GM06990 (cell line): ENCODE data around the gene PHLDB2.

Experiments used
- DNase-seq: peaks from one replicate; pipeline ENCODE4 v3.0.0-alpha.2; 2011; ENCODE audit not compliant: insufficient read length; ENCODE audit errors: extremely low read depth
- H3K27me3 ChIP-seq: replicated peaks from 2 replicates; pipeline ENCODE4 v1.6.0; 2011; ENCODE audit warnings: low read length; ENCODE audit not compliant: control insufficient read depth, insufficient read depth
- H3K36me3 ChIP-seq: 2 replicates; pipeline ENCODE4 v1.5.1; 2011; ENCODE audit warnings: low read length; ENCODE audit not compliant: control insufficient read depth, insufficient read depth
- H3K4me3 ChIP-seq: replicated peaks from 2 replicates; pipeline ENCODE4 v1.5.1; 2011; ENCODE audit warnings: low read depth, mild to moderate bottlenecking, control low read depth, low read length
- CTCF ChIP-seq: IDR thresholded peaks from 2 replicates; pipeline ENCODE4 v1.5.1; 2011; ENCODE audit warnings: low read length, control low read depth, mild to moderate bottlenecking, inconsistent platforms; ENCODE audit not compliant: insufficient read depth, poor library complexity, severe bottlenecking

The PHLDB2 gene

GRCh38 chr3:111919370-111920065, 60.5 kb downstream of the PHLDB2 start:
- Histone ChIP-seq H3K4me3 (no peak overlapping the region), H3K36me3 (no peaks in the 10 kb centered on the region), H3K27me3 (no peaks in the 10 kb centered on the region)
- no peak for DNase-seq
- TF ChIP-seq CTCF, result no peak

GRCh38 chr3:111921181-111921580, 62.1 kb downstream of the PHLDB2 start:
- TF ChIP-seq CTCF, result no peak
- Histone ChIP-seq H3K36me3 (no peaks in the 10 kb centered on the region), H3K27me3 (no peaks in the 10 kb centered on the region), H3K4me3 (no peak overlapping the region)
- no peak for DNase-seq

DNA sequence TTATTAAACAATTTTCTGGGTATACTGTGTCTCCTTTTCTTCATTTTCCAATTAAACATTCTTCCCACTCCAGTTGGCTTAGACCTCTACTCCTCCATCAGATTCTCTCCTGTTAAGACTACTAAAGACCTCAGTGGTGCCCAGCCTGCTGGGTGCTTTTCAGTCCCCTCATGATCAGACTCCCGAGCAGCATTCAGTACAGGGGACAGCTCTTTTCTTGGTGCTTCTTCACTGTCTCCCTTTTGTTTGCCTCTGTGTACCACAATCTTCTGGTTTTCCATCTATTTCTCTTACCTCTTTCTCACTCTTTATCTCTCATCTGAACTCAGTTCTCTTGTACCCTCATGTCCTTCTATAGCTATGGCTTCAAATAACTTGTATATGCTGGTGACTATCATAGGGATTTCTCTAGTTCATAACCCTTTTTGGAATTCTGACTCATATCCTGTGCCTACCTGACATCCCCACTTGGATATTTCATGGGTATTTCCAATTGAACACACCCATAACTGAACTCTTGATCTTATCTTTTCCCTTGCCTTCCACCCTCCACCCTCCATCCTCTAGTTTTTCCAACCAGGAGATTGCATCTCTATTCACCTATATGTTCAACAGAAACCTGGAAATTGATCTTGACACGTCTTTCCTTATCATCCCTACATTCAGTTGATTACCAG, 64.2 kb downstream of the PHLDB2 start:
- no peak for TF ChIP-seq CTCF
- H3K36me3 ChIP-seq, result no peaks in the 10 kb centered on the region
- H3K4me3 ChIP-seq, result no peak overlapping the region
- no peaks in the 10 kb centered on the region for H3K27me3 ChIP-seq
- no peak for DNase-seq

DNA sequence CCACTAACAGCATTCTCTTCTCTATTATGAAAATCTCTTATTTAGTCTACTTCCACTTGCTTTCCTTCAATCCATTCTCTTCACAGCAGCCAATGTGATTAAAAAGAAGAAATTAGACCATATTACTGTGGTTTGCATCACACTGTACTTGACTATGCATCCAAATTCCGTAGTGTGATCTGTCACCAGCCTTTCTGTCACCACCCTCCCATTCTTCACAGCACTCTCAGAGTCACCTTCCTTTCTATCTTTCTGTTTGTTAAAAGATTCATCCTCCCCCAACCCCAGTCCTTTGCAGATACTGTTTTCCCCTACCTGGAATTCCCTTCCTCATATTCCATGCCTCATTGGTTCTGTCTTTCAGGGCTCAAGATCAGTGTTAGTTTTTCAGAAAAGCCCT, 64.7 kb downstream of the PHLDB2 start:
- DNase-seq, result no peak
- Histone ChIP-seq H3K27me3 (no peaks in the 10 kb centered on the region), H3K36me3 (no peaks in the 10 kb centered on the region), H3K4me3 (no peak overlapping the region)
- no peak for TF ChIP-seq CTCF

DNA sequence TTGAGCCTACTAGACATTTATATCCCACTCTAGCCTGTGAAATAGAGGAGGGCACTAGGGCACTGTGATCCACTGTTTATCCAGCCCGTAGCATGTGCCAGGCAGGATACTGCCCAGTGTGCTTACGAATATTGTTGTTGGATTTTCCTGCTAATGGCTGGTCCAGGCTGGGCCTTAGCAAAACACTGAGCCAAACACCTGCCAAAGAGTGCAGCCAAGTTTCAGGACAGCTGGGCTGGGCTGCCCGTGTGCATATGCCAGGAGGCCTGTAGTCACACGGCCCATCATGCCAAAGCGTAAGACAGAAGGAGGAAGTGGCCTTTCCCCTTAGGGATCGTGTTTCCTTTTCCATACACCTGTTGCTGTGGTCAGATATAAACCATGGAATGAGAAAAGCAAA, 65.2 kb downstream of the PHLDB2 start:
- Histone ChIP-seq H3K27me3 (no peaks in the 10 kb centered on the region), H3K4me3 (no peak overlapping the region), H3K36me3 (no peaks in the 10 kb centered on the region)
- no peak for TF ChIP-seq CTCF
- DNase-seq, result no peak
